Kidney tubule cell (primary cell): ENCODE data around the gene KLK12.
"Not testable (repeated sequence)": the region's sequence is repeated elsewhere in the genome, so short reads cannot be mapped to it uniquely, and the experiment has no call there.

Source experiments
- DNase-seq: peaks from one replicate; pipeline ENCODE4 v3.0.0-alpha.2; 2018; ENCODE audit warnings: low spot score

KLK12 gene

DNA sequence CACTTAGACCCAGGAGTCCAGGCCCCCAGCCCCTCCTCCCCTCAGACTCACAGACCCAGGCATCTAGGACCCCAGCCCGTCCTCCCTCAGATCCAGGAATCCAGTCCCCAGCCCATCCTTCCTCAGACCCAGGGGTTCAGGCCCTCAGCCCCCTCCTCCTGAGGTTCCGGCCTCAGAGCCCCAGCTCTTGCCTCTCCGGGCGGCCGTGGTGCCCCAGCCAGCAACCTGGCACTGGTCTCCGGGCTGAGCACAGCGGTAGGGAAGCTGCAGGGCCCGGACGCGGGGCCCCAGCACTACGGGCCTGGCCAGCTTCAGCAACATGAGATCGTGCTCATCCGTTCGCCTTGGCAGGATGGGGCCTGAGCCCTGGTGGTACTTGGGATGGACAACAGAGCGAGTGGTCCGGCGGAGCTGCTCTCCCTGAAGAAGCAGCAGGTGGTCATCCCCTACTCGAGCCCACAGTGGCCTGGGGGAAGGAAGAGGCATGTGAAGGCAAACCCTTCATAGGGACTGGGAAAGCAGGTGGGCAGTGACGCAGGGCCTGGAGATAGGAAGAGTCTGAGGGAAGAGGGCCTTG, 19.0 kb downstream of the KLK12 start:
- DNase-seq = no peak

- DNase-seq = no peak
Observed at GRCh38 chr19:51014242-51014641, 20.6 kb downstream of the KLK12 start.

- peak; percentile 68 for DNase-seq
Observed at GRCh38 chr19:51012661-51013190, 22.1 kb downstream of the KLK12 start.

DNA sequence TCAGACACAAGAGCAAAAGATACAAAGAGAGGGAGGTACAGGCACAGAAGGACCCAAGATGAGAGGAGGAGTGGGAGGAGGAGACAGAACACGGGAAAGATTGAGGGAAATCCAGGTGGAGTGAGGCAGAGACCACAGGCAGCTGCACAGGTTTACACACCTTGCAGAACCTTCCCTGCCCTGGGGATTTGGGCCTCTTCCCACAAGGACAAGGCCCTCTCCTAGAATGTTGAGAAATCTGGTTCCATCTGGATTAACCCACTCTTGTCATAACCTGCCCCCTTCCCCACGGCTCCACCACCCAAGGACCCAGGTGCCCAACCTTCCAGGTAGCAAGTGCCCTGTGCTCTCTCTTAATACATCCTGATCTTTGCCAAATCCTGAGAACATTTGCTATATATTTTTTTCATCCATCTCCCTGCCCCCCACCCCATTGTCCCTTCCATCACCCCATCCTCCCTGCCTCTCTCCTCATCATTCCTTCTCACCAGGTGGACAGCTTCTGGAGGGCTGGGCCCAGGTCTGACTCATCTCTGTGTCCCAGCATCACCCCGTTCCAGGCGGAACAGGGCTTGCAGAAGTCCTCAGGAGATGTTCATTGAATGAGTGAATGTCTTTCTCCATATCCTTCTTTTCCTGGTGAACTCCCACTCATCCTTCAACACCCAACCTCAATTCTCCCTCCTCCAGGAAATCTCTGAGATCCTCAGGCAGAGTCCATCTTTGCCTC, 24.6 kb downstream of the KLK12 start:
- no peak for DNase-seq

- no peak for DNase-seq
Observed at GRCh38 chr19:51009061-51009891, 25.5 kb downstream of the KLK12 start.

DNA sequence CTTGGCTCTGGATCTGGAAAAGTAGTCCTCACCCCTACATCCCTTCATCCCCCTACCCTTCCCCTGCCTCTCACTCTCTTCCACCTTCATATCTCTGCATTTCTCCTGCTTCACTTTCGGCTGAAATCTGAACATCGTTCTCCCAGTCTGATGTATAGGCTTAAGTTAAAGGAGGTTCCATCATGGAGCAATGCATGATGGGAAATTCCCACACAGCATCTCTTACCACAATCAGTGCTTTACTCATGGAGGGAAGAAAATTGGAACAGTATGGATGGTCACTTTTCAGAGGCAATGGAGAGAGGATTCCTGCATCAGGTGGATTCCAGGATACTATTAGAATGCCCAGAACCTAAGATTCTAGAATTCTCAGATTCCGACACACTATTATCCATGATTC, 27.3 kb downstream of the KLK12 start:
- DNase-seq = no peak

DNA sequence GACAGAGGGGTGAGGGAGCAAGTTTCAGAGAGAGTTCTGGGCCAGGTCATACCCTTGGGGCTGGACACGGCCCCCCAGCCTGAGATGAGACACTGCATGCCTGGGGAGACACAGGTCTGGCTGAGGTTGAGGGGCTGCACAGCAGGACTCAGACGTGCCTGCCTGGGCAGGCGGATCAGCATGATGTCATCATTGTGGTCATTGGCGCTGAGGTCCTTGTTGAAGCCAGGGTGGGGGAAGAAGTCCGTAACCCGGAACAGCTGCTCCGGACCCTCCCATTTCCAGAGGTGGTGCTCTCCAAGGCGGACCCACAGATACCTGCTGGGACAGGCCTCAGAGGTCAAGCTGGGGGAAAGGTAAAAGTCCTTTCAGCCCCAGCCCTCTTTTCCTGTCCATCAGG, 28.4 kb downstream of the KLK12 start:
- DNase-seq = no peak

- DNase-seq = no peak
Observed at GRCh38 chr19:51005248-51005647, 29.6 kb downstream of the KLK12 start.

DNA sequence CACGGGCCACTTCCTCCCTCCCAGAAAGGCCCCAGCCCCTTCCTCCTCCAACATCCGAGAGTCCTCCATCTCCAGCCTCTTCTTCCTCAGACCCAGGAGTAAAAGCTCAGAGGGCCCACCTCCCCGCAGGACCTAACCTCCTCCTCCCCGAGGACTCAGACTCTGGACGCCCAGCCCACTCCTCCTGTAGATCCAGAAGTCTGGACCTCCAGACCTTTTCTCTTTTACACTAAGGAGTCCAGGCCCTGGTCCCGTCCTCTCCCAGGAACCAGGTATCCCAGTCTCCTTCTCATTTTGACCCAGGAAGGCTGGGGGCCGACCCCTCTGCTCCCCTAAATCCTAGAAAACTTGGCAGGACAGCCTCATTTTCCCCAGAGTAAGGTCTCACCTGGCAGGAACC, 31.5 kb downstream of the KLK12 start:
- DNase-seq = no peak

GRCh38 chr19:51002542-51003311, 32.1 kb downstream of the KLK12 start:
- peak; percentile 29 for DNase-seq

DNA sequence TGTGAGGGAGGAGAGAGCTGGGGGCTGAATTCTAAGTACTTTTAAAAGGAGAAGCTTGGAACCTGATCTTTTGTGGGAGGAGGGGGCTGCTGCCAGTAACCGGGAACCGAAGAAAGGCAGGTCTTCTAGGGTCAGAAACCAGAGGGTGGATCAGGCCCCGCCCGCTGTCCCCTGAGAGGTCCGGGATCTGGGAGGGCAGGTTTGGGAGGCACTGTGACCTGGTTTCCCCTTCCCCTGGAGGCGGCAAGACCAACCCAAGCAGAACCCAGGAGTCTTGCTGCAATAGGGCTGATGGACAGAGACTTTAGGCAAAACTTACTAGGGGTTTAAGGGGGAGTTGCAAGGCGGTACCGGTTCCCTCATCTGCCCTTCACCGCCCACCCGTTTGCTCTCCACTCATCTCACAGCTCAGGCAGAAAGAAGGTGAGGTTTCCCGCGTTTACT, 32.7 kb downstream of the KLK12 start:
- no peak for DNase-seq

GRCh38 chr19:51001515-51001914, 33.3 kb downstream of the KLK12 start, which contains the start of gene KLK8:
KLK8 (minus strand) TSS chr19:51001604; CDS start chr19:51001167, 437 bp downstream.
- DNase-seq = no peak

DNA sequence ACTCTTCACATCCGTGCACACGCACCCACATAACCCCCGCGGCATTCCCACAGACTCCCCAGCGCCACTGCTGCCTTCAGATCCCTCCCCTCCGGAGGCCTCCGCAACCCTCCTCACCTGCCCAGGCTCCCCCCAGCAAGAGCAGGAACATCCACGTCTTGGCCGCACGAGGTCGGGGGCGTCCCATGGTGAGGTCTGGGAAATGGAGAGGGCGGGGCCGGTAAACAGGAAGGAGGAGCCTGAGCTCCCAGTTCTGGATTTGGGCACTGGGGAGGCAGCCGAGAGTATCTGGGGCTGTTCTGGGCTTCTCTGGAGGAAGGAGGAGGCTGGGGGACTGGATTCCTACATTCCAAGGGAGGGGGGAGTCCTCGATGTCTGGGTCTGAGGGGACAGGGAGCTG, 33.8 kb downstream of the KLK12 start:
- DNase-seq = no peak

DNA sequence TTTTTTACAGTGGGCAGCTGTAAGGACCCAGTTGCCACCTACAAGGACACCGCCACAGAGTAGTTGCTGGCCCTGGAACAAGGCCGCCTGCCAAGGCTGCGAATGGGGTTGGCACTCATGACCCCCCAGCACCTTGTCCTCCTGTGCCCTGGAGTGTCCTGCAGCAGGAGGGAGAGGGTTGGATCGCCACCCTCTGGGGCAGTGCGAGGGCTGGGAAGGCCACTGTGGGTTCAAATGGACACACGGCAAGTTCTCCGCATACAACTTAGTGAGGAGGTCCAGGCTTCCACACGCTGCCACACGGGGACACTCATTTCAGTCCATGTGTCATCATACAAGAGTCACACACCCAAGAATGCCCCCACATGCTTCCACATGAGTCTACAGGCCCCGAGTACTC, 34.4 kb downstream of the KLK12 start:
- DNase-seq = no peak

DNA sequence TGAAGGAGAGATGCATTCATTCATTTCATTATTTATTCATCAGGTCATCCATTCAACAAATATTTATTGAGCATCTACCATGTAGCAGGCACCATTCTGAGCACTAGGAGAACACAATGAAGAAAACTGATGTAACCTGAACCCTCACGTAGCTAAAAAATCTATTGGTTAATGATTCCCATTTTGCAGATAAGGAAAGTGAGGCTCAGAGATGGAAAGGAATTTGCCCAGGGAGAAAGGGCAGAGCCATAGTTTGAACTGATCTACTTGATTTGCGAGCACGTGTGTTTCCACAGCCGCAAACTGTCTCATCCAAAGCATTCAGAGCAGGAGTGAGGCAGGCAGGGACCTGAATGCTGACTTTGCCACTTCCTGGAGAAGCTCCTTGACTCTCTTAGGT, 36.1 kb downstream of the KLK12 start:
- no peak for DNase-seq

DNA sequence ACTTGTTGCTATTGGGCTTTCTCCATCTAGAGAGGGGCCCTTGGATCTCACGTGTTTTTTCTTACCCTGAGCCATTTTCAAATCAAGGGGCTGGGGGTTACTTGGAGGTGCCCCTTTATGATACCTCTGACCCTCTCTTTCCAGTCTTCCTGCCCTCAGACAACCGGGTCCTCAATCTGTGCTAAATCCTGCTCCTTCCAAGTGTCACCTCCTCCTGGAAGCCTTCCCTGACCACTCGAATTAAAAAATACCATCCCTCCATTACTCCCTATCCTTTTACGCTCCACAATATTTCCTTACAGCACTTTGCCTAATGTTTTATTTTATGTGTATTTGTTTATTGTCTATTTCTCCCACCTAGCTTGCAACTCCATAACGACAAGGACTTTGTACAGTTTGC, 36.7 kb downstream of the KLK12 start:
- no peak for DNase-seq

GRCh38 chr19:50994129-50994528, 40.7 kb downstream of the KLK12 start:
- DNase-seq = no peak

- DNase-seq = peak; percentile 51
Observed at GRCh38 chr19:50992666-50993035, 42.2 kb downstream of the KLK12 start.

DNA sequence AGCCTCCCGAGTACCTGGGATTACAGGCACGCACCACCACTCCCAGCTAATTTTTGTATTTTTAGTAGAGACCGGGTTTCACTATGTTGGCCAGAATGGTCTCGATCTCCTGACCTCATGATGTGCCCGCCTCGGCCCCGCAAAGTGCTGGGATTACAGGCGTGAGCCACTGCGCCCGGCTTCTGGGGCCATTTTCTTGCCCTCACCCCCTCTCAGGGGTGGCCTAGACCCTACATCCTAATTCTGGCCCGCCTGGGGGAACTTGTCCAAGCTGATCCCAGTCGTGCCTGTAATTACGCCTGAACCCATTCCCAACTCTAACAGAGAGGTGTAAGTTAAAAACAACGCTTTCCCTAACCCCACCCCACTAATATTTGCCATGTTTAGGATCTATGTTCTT, 50.4 kb downstream of the KLK12 start:
- not testable (repeated sequence) for DNase-seq

- no peak for DNase-seq
Observed at GRCh38 chr19:50983625-50984292, 51.0 kb downstream of the KLK12 start, which contains the start of gene KLK7. KLK7 (minus strand) TSS chr19:50983917; CDS start chr19:50982399, 1,518 bp downstream.

- DNase-seq = no peak
Observed at GRCh38 chr19:50982186-50982585, 52.6 kb downstream of the KLK12 start.
